GM12801 (cell line): Measurements from ENCODE around the gene ANKRD42.

Source experiments
- TF ChIP-seq, protein P1 (sequence below): IDR thresholded peaks from one replicate; pipeline ENCODE4 v1.5.1; 2011; ENCODE audit warnings: control low read depth; ENCODE audit not compliant: insufficient read length; ENCODE audit errors: extremely low read depth

The ANKRD42 gene

DNA sequence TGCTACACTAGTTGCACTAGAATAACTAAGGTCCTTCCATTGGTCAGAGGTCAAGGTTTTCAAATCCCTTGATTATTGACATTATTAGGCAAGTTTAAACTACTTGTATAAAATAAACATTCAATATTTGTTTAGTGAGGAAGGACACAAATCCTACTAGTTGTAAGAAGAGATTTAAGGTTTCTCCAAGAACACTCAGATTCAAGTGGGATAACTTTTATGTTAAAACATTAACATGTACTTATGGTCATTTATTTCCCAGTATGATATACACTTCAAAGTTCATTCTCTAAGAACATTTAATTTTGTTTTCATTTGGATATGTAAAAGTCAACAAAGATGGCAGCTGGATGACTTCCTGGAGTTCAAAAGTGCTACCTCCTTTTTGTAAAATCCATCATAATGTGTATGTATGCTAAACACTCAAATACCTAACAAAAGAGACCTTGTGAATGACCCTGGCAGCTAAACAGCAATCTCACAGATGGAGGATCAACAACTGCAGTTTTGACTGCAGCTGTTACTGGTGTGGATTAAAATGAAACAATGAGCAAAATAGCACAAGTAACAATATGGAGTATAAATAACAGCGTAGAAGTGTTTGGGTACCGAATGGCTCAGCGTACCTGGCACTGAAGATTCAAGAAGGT is 91.1 kb downstream of the ANKRD42 start:
- TF ChIP-seq, protein P1, sequence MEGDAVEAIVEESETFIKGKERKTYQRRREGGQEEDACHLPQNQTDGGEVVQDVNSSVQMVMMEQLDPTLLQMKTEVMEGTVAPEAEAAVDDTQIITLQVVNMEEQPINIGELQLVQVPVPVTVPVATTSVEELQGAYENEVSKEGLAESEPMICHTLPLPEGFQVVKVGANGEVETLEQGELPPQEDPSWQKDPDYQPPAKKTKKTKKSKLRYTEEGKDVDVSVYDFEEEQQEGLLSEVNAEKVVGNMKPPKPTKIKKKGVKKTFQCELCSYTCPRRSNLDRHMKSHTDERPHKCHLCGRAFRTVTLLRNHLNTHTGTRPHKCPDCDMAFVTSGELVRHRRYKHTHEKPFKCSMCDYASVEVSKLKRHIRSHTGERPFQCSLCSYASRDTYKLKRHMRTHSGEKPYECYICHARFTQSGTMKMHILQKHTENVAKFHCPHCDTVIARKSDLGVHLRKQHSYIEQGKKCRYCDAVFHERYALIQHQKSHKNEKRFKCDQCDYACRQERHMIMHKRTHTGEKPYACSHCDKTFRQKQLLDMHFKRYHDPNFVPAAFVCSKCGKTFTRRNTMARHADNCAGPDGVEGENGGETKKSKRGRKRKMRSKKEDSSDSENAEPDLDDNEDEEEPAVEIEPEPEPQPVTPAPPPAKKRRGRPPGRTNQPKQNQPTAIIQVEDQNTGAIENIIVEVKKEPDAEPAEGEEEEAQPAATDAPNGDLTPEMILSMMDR: no peak

DNA sequence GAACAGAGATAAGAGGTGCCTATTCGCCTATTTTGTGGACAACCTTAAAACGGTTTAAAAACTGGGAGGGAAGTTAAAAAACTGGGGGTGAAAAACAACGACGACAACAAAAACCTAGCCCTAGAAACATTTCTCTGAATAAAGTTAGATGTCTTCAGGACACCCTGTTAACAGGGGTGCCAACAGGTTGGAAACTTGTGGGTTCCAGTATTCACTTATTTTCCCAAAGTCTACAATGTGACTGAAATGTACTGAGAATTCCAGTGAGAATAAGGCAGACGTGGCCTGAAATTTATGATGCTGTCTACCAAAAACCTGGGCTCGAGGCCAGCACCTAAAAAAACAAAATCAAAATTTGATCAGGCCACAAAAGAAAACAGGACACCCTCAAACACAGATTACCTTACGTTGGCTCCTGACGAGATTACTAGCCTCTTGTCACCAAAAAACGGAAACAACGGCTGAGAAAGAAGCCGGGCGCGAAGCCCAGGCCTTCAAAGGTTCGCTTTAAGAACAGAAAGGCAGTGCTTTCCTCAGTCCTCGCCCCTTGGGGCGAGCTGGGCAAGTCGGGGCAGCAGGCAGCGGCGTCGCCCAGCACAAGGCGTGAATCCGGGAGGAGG is 91.7 kb downstream of the ANKRD42 start:
- TF ChIP-seq, protein P1: no peak

DNA sequence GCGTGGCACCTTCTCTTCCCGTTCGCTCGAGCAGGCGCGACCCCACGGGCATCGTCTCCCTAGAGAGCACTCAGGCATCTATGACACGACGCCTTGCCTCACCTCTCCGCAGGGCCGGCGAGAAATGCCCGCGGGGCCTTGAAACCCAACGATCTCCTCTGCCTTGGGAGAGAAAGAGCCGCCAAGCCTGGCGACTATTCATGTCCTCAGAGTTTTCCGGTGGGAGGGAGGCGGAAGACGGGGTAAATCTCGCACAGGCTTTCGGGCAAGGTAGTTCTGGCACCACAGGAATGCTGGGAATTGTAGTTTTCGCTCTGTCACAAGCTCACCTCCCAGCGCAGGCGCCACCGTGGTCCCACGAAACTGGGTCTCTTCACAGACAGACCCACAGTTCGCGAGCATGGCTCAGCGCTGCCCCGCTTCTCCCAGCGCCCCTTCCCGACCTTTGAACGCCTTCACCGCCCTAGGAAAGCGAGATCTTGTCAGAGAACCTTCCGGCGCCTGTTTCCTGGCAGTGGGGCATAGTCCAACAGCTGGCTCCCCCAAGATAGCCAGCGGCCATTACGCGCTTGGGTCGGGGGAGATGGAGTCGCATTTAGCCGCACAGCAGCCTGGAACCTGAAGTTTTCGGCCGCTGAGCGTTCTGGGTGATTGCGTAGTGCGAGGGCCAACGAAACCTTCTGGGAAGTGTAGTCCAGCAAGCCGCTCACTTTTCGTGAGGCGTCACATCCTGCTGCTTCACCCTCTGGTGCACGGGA is 92.4 kb downstream of the ANKRD42 start, which contains the start of gene CCDC90B:
Gene CCDC90B, minus strand, starts transcription at position 597 of the 758 bp plus-strand sequence. Its CDS starts 395 bp downstream, at position 202.
- TF ChIP-seq, protein P1: no peak

DNA sequence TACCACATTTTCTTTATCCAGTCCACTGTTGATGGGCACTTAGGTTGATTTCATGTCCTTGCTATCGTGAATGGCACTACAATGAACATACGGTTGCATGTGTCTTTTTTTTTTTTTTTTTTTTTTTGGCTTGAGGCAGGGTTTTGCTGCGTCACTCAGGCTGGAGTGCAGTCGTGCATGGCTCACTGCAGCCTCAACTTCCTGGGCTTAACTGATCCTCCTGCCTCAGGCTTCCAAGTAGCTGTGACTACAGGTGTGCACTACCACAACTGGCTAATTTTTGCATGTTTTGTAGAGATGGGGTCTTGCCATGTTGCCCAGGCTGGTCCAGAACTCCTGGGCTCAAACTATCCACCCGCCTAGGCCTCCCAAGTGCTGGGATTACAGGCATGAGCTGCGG is 94.1 kb downstream of the ANKRD42 start:
- TF ChIP-seq, protein P1: no peak

DNA sequence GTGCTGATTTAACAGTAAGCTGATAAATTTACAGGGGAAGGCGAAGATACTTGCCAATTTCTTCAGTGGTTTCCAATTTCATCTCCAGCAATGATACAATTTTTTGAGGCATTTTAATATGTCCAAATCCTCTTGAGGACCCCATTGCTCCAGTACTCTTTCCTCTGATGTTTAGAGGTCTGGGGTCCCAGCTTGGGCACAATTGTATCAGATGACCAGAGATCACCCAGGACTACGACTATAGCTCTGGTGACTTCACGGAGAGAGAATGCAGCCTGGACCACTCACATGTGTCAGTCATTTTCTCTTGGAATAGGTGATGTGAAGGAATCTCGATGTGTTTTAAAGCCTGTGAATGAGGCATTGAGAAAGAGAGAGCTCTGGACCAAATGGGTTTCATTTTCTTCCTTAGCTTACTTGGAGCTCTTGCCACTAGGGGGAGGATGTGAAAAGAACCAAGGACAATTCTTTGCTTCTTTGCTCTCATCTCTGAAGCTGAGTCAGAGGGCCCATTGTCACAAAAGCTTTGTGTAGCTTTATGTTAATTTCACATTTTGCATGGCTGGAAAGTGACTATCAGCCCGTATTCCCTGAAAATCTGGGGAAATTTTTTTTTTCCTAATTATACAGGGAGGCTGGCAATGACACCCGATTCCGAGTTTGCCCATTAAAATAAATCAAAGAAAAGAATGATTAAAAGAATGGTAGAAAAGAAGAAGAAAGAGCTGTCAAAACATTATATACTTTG is 99.4 kb downstream of the ANKRD42 start:
- TF ChIP-seq, protein P1: no peak

DNA sequence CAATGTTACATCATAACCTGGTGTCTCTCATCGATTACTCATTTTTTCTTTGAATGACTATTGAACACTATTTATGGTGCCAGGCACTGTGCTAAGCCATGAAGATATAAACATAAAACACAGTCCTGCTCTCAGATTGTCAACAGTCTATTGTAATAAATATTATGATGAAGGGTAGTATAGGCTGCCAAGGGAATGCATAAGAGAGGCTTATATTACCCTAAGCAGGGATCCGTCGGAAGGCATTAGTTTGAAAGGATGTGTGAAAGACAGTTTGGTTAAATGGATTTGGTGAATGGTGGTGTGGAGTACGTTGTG is 99.9 kb downstream of the ANKRD42 start:
- TF ChIP-seq, protein P1: no peak

DNA sequence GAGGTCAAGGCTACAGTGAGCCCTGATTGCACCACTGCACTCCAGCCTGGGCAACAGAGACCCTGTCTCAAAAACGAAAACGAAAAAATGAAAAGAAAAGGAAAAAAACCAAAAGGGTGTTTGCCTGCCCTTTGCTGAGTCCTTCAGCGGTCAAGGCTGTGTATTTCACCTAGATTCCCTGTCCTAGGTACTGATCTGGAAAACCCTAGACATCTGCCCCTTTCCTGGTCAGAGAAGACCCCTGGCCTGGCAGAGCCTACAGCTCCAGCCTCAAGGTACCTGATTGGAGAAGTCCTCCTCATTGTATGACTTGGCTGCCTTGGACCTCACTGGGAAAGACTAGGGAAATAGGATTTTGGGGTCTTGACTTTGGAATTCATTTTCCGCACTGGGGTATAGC is 100.7 kb downstream of the ANKRD42 start:
- TF ChIP-seq, protein P1: no peak
